ENCODE measurements around the gene AXIN1.
"Not testable (repeated sequence)": the region's sequence is repeated elsewhere in the genome, so short reads cannot be mapped to it uniquely, and the experiment has no call there.

The AXIN1 gene

DNA sequence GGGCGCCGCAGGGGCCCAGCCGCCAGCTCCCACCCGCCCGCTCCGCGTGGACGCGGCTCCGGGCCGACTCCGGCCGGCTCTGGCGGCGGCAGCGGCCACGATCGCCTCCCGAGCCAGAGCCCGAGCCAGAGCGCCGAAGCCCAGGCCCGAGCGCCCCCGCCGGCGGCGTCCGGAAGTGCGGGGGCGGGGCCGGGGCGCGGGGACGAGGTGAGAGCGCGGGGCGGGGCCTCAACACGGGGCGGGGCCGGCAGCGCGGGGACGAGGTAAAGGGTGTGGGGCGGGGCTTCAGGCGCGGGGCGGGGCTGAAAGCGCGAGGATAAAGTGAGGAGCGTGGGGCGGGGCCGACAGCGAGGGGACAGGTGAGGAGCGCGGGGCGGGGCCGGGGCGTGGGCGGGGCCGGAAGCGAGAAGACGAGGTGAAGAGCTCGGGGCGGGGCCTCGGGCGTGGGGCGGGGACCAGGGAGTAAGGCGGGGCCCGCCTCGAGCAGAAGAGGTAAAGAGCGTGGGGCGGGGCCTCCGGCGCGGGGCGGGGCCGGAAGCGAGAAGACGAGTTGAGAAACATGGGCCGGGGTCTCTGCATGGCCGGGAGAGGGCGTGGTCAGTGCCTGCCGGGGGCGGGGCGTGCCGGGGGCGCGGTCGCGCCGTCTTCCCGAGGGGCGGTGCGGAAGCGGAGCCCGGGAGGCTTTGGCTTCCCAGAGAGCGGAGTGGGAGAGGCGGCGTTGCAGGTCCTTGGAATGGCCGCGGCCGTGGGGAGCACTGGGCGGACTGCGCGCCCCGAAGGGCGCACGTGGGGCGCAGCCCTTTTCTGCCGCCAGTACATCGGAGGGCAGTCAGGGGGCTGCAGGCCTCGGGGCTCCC is at the start of gene AXIN1:
Gene AXIN1, minus strand, starts transcription at position 177 of the 857 bp plus-strand sequence. CDS start 5,698 bp downstream, outside the sequence.
- peak; percentile 99 to 100 (median 100) for DNase-seq

- DNase-seq, result peak; percentile 98 to 100 (median 98)
Observed at GRCh38 chr16:401468-402348, 49.2 kb upstream of the AXIN1 start, which contains the start of gene DECR2. DECR2 (plus strand) TSS chr16:401885; CDS start chr16:401964, 79 bp downstream.

- no peak for DNase-seq
Observed at GRCh38 chr16:400061-400591, 47.6 kb upstream of the AXIN1 start.

GRCh38 chr16:399340-400019 is 47.0 kb upstream of the AXIN1 start:
- no peak for DNase-seq

- no peak for DNase-seq
Observed at GRCh38 chr16:398561-399339, 46.2 kb upstream of the AXIN1 start.

DNA sequence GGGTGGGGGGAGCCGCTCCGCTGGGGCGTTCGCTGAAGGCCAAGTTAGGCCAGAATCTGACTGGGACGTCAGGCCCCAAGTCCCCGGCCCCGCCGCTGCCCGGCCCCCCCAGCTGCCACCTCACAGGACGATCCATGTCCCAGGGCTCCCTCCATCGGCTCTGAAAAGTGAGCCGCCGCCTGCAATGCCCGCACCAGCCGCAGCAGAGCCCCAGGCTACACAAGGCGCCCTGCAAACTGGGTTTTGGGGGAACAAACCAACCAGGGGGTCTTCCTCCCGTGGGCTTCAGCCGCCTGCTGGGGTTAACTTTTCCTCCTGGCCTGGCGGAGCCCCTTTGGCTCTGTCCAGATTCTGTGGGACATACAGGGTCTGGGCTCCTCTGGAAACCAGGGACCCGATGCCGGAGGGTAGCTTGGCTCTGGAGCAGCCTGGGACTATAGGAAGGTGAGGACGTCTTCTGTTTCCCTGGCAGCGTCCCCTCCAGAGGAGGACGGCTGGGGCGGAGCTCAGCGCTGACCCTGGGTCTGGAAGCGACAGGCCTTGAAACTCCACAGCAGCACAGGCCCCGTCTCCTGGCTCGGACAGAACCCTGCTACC is 45.3 kb upstream of the AXIN1 start:
- peak in 1 of 4 experiments; percentile 16 for DNase-seq

DNA sequence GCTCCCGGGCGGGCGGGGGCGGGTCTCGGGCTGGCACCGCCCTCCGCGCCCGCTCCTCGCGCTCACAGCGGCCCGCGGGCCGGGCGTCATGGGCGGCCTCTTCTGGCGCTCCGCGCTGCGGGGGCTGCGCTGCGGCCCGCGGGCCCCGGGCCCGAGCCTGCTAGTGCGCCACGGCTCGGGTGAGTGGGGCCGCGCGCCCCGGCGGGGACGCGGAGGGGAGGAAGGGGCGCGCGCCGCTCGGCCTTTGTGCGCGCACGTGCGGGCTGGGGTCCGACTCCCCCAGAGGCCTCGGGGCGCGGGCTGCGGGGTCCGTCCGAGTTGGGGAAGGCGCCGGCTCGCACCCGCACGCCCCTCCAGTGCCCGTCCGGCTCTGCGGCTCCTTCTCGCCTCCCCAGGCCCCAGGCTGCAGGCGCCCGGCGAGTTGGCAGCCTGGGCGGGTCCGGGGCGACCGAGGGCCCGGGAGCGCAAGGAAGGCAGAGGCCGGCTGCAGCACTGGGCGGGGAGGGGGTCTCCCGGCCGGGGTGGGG is 44.7 kb upstream of the AXIN1 start, which contains the start of gene NME4:
Gene NME4, plus strand, starts transcription at position 65 of the 527 bp plus-strand sequence. Its CDS starts 24 bp downstream, at position 89.
- DNase-seq, result peak in 1 of 4 experiments; percentile 18

DNA sequence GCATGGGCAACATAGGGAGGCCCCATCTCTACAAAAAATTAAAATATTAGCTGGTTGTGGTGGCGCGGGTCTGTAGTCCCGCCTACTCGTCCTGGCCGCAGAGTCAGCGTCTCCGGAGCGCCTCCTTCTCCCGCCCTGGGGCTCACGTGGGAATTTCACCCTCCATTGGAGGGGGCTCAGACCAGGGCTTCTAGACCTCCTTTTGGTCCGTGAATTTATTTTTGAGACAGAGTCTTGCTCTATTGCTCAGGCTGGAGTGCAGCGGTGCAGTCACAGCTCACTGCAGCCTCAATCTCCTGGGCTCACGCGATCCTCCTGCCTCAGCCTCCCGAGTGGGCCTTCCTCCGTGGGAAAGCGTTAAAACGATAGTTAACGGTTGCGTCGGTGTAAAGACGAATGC is 44.1 kb upstream of the AXIN1 start:
- DNase-seq, result no peak

DNA sequence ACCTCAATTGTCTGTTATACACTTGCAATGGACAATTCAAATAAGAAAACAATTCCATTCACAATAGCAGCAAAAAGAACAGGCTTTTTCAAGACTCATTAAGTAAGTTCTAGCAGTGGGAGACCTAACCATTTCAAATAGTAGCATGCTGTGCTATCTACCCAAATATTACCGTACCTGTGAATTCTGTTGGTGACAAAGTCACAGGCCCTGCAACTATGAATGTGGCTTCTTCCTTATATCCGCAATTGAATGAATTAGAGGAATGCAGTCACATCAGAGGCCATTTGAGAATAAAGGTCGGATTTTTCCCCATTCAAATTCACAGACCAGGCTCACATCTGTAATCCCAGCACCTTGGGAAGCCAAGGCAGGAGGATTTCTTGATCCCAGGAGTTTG is 43.7 kb upstream of the AXIN1 start:
- no peak for DNase-seq

- DNase-seq, result no peak
Observed at GRCh38 chr16:392450-393030, 40.0 kb upstream of the AXIN1 start.

- DNase-seq, result peak in 3 of 4 experiments; percentile 43 to 64 (median 45)
Observed at GRCh38 chr16:391885-392335, 39.4 kb upstream of the AXIN1 start.

DNA sequence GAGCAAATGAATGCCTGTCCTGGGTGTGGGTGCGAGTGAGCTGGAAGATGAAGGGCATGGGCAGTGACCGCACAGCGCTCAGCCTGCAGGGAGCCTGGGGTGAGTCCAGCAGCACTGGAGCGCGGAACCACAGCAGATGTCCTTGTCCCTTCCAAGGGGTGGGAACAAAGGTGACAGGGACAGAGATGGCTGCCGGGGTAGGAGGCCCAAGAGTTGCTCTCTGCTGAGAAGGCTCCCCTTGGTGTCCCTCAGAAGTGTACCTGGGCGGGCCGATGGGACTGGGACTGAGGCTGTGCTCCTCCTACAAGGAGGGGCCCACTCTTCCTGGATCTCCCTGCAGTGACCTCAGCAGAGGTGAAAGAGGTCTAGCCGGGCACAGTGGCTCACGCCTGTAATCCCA is 36.8 kb upstream of the AXIN1 start:
- DNase-seq, result no peak

DNA sequence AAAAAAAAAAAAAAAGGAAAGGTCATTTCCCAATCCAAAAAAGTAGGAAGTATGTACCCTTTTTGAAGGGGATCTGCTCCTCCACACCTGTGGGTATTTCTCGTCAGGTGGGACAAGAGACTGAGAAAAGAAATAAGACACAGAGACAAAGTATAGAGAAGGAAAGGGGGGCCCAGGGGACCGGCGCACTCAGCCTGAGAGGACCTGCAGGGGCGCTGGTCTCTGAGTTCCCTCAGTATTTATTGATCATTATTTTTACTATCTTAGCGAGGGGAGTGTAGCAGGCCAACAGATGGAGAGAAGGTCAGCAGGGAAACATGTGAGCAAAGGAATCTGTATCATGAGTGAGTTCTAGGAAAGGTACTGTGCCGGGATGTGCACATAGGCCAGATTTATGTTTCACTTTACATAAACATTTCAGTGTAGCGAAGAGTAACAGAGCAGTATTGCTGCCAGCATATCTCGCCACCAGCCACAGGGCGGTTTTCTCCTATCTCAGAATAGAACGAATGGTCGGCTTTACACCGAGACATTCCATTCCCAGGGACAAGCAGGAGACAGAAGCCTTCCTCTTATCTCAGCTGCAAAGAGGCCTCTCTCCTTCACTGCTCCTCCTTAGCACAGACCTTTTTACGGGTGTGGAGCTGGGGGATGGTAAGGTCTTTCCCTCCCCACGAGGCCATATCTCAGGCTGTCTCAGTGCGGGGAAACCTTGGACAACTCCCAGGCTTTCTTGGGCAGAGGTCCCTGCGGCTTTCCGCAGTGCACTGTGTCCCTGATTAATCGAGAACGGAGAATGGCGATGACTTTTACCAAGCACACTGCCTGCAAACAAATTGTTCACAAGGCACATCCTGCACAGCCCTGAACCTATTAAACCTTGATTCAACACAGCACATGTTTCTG is 35.5 kb upstream of the AXIN1 start:
- DNase-seq, result not testable (repeated sequence)

DNA sequence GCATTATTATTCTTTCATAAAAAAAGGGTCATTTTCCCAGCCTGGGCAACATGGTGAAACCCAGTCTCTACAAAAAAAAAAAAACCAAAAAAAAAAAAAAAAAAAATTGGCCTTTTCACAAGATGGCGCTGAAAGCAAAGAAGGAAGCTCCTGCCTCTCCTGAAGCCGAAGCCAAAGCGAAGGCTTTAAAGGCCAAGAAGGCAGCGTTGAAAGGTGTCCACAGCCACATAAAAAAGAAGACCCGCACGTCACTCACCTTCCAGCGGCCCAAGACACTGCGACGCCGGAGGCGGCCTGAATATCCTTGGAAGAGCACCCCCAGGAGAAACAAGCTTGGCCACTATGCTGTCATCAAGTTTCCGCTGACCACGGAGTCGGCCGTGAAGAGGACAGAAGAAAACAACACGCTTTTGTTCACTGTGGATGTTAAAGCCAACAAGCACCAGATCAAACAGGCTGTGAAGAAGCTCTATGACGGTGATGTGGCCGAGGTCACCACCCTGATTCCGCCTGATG is 34.2 kb upstream of the AXIN1 start:
- DNase-seq, result no peak

GRCh38 chr16:383326-384051 is 31.0 kb upstream of the AXIN1 start:
- peak in 1 of 4 experiments; percentile 23 for DNase-seq

- peak in 3 of 4 experiments; percentile 40 to 69 (median 45) for DNase-seq
Observed at GRCh38 chr16:381789-382717, 29.5 kb upstream of the AXIN1 start, which contains the start of gene PGAP6. PGAP6 (minus strand) TSS chr16:381978; CDS start chr16:381821, 157 bp downstream.

All from activated naive CD4-positive, alpha-beta T cell (primary cell).